ENCODE data around the gene IGSF22.

The IGSF22 gene

GRCh38 chr11:18739685-18740084 lies 13.7 kb upstream of the IGSF22 start:
- TF ChIP-seq POLR2AphosphoS5 (IDR thresholded peaks at IDR 0.05; ENCODE audit: borderline replicate concordance, low read depth, low read length), result no peak
- TF ChIP-seq FOXP2 (optimal IDR thresholded peaks at IDR 0.05; ENCODE audit: control extremely low read depth, extremely low read length, insufficient read depth), result no peak
- no peak for TF ChIP-seq EZH2 (IDR thresholded peaks at IDR 0.05)
- Histone ChIP-seq H3K9me3 (ENCODE audit: low read depth, low read length) (no peaks in the 10 kb centered on the region), H3K27ac (no peak overlapping the region), H3K36me3 (ENCODE audit: insufficient read depth, low read length) (no peaks in the 10 kb centered on the region), H3K9ac (ENCODE audit: insufficient read length) (no peak overlapping the region), H3K4me3 (no peak overlapping the region)
- no peak for DNase-seq (ENCODE audit: low read depth, low spot score)

- H3K27ac ChIP-seq, result no peak overlapping the region
- H3K9ac ChIP-seq (ENCODE audit: insufficient read length), result no peak overlapping the region
- TF ChIP-seq FOXP2 (optimal IDR thresholded peaks at IDR 0.05; ENCODE audit: control extremely low read depth, extremely low read length, insufficient read depth), result no peak
- TF ChIP-seq EZH2 (IDR thresholded peaks at IDR 0.05), result no peak
- no peak for TF ChIP-seq POLR2AphosphoS5 (IDR thresholded peaks at IDR 0.05; ENCODE audit: borderline replicate concordance, low read depth, low read length)
- H3K4me3 ChIP-seq, result no peak overlapping the region
- H3K9me3 ChIP-seq (ENCODE audit: low read depth, low read length), result no peaks in the 10 kb centered on the region
- no peaks in the 10 kb centered on the region for H3K36me3 ChIP-seq (ENCODE audit: insufficient read depth, low read length)
- no peak for DNase-seq (ENCODE audit: low read depth, low spot score)
Observed at GRCh38 chr11:18737642-18738041, 11.7 kb upstream of the IGSF22 start.

GRCh38 chr11:18736590-18737148 lies 10.7 kb upstream of the IGSF22 start:
- DNase-seq (ENCODE audit: low read depth, low spot score), result no peak
- Histone ChIP-seq H3K9me3 (ENCODE audit: low read depth, low read length) (no peaks in the 10 kb centered on the region), H3K9ac (ENCODE audit: insufficient read length) (no peak overlapping the region), H3K36me3 (ENCODE audit: insufficient read depth, low read length) (no peaks in the 10 kb centered on the region), H3K4me3 (no peak overlapping the region), H3K27ac (no peak overlapping the region)
- no peak for TF ChIP-seq POLR2AphosphoS5 (IDR thresholded peaks at IDR 0.05; ENCODE audit: borderline replicate concordance, low read depth, low read length)
- TF ChIP-seq FOXP2 (optimal IDR thresholded peaks at IDR 0.05; ENCODE audit: control extremely low read depth, extremely low read length, insufficient read depth), result no peak
- TF ChIP-seq EZH2 (IDR thresholded peaks at IDR 0.05), result no peak

- no peak for DNase-seq (ENCODE audit: low read depth, low spot score)
- TF ChIP-seq FOXP2 (optimal IDR thresholded peaks at IDR 0.05; ENCODE audit: control extremely low read depth, extremely low read length, insufficient read depth) (no peak), EZH2 (IDR thresholded peaks at IDR 0.05) (no peak), POLR2AphosphoS5 (IDR thresholded peaks at IDR 0.05; ENCODE audit: borderline replicate concordance, low read depth, low read length) (no peak)
- Histone ChIP-seq H3K4me3 (no peak overlapping the region), H3K27ac (no peak overlapping the region), H3K9ac (ENCODE audit: insufficient read length) (no peak overlapping the region), H3K9me3 (ENCODE audit: low read depth, low read length) (no peaks in the 10 kb centered on the region), H3K36me3 (ENCODE audit: insufficient read depth, low read length) (no peaks in the 10 kb centered on the region)
Observed at GRCh38 chr11:18733202-18733601, 7.2 kb upstream of the IGSF22 start.

DNA sequence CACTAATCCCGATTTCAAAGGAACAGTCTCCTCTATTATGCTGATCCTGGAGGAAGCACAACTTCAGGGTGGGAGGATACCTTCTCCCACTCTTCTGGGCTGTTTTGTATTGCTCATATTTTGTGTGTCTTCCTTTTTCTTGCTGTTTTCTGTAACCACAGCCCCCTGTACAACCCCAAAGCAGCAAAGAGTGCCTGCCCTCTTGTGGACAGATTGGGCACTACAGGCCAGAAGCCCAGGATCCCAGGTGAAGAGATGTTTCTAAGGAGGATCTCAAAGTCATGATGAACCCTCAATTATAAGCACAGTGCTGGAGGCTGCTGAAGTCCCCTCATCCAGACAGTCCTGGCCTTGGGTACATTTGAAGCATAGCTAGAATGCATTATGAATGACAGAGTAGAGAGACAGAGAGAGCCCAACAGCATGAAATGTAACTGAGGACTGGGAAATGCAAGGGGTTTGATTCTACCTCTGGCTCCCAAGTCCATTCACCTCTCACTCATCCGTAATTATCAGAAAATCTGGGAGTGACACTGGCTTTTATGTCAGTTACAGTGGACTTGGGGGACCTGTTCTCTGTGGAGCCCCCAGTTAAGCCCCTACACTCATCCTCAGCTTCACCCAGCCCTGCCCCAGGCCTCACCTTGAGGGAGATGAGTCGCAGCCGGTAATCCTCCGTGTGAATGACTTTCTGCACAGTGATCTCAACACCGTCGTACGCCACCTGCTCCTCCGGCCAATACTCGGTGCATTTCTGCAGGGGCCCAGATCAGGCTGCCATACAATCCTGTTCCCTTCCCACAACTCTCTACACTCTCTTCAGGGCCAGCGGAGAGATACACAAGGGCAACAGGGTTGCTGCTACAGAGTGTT lies 6.2 kb upstream of the IGSF22 start:
- no peaks in the 10 kb centered on the region for H3K36me3 ChIP-seq (ENCODE audit: insufficient read depth, low read length)
- TF ChIP-seq EZH2 (IDR thresholded peaks at IDR 0.05) (no peak), FOXP2 (optimal IDR thresholded peaks at IDR 0.05; ENCODE audit: control extremely low read depth, extremely low read length, insufficient read depth) (no peak)
- no peak overlapping the region for H3K9ac ChIP-seq (ENCODE audit: insufficient read length)
- DNase-seq (ENCODE audit: low read depth, low spot score), result no peak
- H3K4me3 ChIP-seq, result no peak overlapping the region
- no peak overlapping the region for H3K27ac ChIP-seq
- H3K9me3 ChIP-seq (ENCODE audit: low read depth, low read length), result no peaks in the 10 kb centered on the region

DNA sequence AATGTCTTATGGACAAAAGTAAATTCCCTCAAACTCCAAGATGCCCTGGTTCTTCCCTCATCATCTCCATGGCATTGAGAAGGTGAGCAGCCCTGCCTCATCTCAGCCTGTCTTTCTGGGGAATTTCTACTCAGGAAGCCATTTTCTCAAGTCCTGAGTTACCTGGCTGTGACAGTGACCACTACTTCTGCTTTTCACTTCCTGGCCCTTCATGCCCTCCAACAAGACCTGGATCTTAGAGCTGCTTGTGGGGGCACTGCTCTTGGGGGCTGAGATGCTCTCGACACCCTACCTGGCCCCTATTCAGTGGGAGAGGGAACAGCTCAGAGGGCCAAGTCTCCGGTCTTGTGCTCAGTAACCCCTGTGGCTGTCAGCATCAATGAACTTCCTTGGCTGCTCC lies 5.5 kb upstream of the IGSF22 start:
- Histone ChIP-seq H3K36me3 (ENCODE audit: insufficient read depth, low read length) (no peaks in the 10 kb centered on the region), H3K9ac (ENCODE audit: insufficient read length) (no peak overlapping the region), H3K9me3 (ENCODE audit: low read depth, low read length) (no peaks in the 10 kb centered on the region), H3K27ac (no peak overlapping the region), H3K4me3 (no peak overlapping the region)
- DNase-seq (ENCODE audit: low read depth, low spot score), result no peak
- TF ChIP-seq POLR2AphosphoS5 (IDR thresholded peaks at IDR 0.05; ENCODE audit: borderline replicate concordance, low read depth, low read length) (no peak), FOXP2 (optimal IDR thresholded peaks at IDR 0.05; ENCODE audit: control extremely low read depth, extremely low read length, insufficient read depth) (no peak), EZH2 (IDR thresholded peaks at IDR 0.05) (no peak)

DNA sequence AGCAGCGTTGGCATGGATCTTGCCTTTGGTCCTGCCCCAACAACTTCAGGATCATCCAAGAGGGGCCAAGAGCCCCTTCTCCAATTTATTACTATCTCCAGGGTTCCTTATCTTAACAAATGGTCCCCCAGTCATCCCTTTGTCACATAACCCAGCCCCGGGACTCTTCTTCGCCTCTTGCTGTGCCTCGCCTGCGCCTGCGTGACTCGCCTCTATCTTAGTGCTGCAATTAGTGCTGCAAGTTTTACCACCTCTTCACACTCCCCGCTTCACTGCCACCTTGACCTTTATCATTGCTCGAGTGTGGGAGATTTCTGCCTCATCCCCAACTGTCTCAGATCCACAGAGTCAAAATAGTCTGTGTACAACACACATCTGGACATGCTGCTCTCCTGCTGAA lies 4.0 kb upstream of the IGSF22 start:
- DNase-seq (ENCODE audit: low read depth, low spot score), result no peak
- H3K4me3 ChIP-seq, result no peak overlapping the region

GRCh38 chr11:18729426-18729825 lies 3.4 kb upstream of the IGSF22 start:
- H3K36me3 ChIP-seq (ENCODE audit: insufficient read depth, low read length), result no peaks in the 10 kb centered on the region
- H3K9ac ChIP-seq (ENCODE audit: insufficient read length), result no peak overlapping the region
- no peak overlapping the region for H3K27ac ChIP-seq
- DNase-seq (ENCODE audit: low read depth, low spot score), result no peak
- TF ChIP-seq EZH2 (IDR thresholded peaks at IDR 0.05) (no peak), FOXP2 (optimal IDR thresholded peaks at IDR 0.05; ENCODE audit: control extremely low read depth, extremely low read length, insufficient read depth) (no peak), POLR2AphosphoS5 (IDR thresholded peaks at IDR 0.05; ENCODE audit: borderline replicate concordance, low read depth, low read length) (no peak)
- no peaks in the 10 kb centered on the region for H3K9me3 ChIP-seq (ENCODE audit: low read depth, low read length)
- H3K4me3 ChIP-seq, result no peak overlapping the region

More for the DNA sequence above, 4.0 kb upstream of the IGSF22 start:
- Histone ChIP-seq H3K9ac (ENCODE audit: insufficient read length) (no peak overlapping the region), H3K36me3 (ENCODE audit: insufficient read depth, low read length) (no peaks in the 10 kb centered on the region), H3K9me3 (ENCODE audit: low read depth, low read length) (no peaks in the 10 kb centered on the region), H3K27ac (no peak overlapping the region)
- TF ChIP-seq EZH2 (IDR thresholded peaks at IDR 0.05) (no peak), POLR2AphosphoS5 (IDR thresholded peaks at IDR 0.05; ENCODE audit: borderline replicate concordance, low read depth, low read length) (no peak), FOXP2 (optimal IDR thresholded peaks at IDR 0.05; ENCODE audit: control extremely low read depth, extremely low read length, insufficient read depth) (no peak)
